ENCODE measurements around the gene LGR5.
"Not testable (repeated sequence)": the region's sequence is repeated elsewhere in the genome, so short reads cannot be mapped to it uniquely, and the experiment has no call there.

Gene LGR5

DNA sequence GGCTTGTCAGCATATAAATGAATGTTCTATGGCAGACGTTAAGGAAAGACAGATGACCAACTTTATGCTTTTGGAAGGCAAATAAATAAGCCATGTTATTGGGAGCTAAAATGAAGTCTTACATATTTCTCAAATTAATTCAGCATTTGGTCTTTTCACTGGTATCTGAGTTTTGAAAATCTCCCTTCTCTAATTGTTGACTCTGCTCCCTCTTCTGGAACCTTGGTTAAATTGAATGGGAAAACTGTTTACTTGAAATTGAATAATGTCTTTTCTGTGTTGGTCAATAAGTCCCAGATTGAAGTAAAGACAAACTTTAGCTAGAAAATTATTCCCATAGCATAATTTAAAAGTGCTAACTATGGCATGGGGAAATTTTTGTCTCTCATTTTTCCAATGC lies 38.7 kb downstream of the LGR5 start:
- no peak for FAIRE-seq

GRCh38 chr12:71484272-71484905 lies 44.8 kb downstream of the LGR5 start:
- no peak for FAIRE-seq

GRCh38 chr12:71490844-71491243 lies 51.2 kb downstream of the LGR5 start:
- FAIRE-seq, result not testable (repeated sequence)

GRCh38 chr12:71492604-71493003 lies 53.0 kb downstream of the LGR5 start:
- FAIRE-seq, result no peak

DNA sequence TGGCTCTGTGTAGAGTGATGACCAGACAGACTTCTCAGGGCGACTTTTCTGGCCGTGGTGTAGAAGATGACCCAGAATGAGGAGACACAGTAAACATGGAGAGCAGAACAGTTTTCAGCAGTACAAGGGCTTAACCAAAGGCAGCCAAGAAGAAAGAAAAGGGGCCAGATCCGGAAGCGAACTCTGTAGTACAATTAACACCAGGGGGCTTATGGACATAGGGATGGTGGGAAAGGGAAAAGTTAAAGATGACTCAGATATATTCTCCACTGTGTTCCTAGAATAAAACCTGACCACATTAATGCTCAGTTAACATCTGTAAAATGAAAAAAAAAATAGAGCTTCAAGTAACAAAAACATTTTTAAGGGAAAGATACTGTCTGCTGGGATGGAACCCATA lies 60.2 kb downstream of the LGR5 start:
- FAIRE-seq, result no peak

DNA sequence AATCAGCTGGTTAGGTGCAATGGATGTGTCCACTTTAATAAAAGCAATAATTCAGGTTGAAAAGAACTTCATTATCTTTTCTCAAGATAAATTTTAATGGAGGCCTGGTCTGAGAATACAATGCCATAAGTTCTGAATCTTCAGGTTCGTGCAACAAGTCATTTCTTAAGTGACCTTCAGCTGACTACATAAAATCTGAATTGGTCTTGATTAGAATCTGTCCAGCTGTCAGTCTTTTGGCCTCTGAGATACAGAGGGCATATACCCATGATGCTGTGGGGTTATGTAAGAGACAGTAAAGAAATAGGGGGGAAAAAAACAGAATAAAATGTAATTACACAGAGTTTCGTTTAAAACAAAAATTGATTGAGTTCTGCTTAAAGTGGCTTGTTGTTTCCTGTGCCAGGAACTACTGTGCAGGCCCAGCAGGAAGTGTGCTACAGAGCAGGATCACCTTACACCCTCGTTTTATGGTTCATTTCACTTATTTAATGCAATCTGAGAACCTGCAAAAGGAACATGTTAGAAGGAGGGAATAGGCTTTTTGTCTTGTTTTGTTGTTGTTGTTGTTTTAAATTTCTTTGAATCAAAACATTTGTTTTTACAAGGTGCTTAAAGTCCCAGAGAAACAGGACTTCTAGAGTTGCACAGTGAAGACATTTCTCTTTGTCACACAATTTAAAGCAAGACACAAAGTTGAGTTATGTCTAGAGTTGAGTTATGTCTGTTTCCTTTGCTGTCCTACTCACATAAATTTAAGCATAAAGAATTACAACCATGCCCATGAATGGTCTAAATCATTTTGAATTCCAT lies 64.2 kb downstream of the LGR5 start:
- no peak for FAIRE-seq

GRCh38 chr12:71504476-71504875 lies 64.9 kb downstream of the LGR5 start:
- no peak for FAIRE-seq

GRCh38 chr12:71509705-71510104 lies 70.1 kb downstream of the LGR5 start:
- FAIRE-seq, result no peak

GRCh38 chr12:71517145-71517846 lies 77.7 kb downstream of the LGR5 start:
- FAIRE-seq, result no peak

- FAIRE-seq, result no peak
These were observed 81.5 kb downstream of the LGR5 start for GRCh38 chr12:71521125-71521524.

- no peak for FAIRE-seq
These were observed 85.0 kb downstream of the LGR5 start for GRCh38 chr12:71524626-71525025.

- FAIRE-seq, result no peak
These were observed 94.1 kb downstream of the LGR5 start for GRCh38 chr12:71533703-71534102.

GRCh38 chr12:71536279-71536938 lies 96.8 kb downstream of the LGR5 start:
- FAIRE-seq, result no peak

DNA sequence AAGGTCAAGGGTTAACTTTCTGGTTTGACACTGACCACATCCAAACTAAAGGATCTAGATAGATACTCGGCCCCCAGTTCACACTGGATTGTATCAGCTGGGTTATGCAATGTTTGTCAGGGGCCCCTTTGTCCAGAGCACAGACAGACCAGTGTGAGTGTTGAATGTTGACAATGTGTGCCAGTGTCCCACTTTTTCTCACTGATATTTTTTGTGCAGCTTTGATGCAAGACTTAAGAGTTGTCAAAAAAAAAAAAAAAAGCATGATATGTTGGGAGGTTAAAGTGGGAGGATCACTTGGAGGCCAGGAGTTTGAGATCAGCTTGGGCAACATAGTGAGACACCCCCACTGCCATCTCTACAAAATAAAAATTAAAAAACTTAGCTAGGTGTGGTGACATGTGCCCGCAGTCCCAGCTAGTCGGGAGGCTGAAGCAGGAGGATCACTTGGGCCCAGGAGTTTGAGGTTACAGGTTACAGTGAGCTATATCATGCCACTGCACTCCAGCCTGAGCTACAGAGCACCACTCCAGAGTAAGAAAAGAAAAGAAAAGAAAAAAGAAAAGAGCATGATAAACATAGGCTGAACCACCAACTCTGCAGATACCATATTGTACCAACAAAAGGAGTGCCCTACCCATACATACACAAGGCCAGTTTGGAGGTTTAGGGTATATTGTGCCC lies 97.5 kb downstream of the LGR5 start:
- FAIRE-seq, result no peak

GRCh38 chr12:71538807-71539206 lies 99.2 kb downstream of the LGR5 start:
- no peak for FAIRE-seq

DNA sequence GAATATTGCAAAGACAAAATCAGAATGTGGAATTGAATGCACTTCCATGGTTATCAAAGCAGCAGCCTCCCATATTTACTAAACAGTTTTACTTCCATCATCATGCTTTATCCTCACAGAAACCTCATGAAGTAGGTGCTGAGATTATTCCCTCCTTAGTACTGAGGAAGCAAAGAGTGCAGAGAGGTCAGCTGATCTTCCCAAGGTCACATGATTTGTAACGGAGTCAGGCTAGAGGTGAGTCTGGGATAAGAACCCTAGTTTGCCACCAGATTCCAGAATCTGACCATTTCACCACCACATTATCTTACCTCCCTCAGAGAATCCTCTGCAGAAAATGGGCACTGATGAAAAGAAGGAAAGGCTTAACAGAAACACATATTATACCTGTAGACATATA lies 102.0 kb downstream of the LGR5 start:
- no peak for FAIRE-seq

DNA sequence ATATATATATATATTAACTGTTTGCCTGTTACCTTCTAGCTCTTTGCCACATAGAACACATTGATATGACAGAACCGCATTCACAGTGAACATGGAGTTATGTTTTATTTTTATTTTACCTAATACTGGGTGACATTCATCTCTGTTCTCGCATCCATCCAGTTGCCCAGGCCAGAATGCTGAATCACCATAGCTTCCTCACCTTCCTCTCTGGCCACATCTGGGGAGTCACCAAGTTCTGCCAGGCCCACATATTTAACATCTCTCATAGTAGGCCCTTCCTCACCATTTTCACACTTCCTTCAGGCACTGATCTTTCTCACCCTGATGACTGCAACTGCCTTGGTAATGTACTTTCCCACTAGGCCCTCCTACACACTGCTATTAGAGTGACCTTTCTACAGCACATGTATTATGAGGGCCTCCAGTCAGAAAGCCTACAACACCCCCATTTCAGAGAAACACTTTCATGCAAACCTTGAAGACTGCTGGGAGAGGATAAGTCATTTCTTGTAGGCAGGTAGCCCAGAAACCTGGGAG lies 106.8 kb downstream of the LGR5 start:
- no peak for FAIRE-seq

DNA sequence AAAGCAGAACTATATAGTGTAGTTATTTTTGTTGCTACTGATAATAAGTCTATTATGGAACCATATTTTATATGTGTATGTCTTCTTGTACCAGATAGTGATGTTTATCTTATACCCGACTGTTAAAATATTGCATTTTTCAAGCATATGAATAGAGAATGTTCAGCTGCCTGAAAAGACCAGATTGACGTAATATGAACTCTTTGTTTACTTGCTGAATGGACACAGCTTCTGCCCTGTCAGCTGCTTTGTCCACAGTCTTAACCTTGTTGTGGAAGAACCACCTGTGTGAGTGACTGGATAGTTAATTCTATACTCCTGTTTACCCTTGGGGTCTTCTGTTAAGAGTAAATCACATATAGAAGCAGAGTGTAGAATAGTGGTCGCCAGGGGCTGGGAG lies 109.3 kb downstream of the LGR5 start:
- FAIRE-seq, result no peak

DNA sequence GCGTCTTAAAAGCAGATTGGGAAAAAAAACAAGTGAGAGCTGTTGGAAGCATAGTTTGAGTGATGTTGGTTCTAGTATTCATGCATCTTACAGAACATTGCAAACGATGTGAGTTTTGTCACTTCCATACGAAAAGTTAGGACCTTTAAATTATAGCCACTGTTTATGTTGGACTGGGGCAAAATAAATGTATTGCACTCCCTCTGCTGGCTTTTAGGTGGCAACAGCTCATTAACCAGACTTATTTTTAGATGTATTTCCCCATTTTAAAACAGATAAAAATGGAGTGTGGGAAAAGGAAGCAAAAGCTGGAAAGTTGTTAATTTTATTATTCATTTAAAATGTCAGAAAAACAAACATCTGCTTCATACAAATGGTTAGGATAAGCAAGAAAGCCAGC lies 111.9 kb downstream of the LGR5 start:
- no peak for FAIRE-seq

DNA sequence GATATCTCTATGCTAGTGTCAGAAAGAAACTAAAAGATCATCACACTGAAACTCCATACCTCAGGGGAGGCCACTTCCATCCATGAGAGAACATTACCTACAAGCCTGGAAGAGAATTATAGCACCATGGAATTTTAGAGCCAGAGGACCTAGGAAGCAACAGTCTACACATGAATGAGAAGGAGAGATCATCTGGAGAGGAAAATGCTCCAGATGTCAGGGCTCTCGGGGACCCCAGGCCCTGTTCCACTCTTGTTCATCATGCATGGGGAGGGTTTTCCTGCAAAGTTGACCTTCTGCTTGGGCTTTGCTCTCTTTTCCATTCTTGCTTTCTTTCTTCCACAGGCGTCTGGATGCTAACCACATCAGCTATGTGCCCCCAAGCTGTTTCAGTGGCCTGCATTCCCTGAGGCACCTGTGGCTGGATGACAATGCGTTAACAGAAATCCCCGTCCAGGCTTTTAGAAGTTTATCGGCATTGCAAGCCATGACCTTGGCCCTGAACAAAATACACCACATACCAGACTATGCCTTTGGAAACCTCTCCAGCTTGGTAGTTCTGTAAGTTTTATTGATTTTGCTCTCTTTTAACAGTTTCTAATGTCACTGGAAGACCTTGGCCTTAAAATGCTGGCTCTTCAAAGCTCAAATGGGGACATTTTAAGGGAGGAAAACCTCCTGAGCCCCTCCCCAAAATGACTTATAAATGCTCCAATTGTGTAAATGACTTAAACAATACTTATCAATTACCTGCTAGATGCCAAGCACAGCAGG lies 113.3 kb downstream of the LGR5 start:
- FAIRE-seq, result no peak

DNA sequence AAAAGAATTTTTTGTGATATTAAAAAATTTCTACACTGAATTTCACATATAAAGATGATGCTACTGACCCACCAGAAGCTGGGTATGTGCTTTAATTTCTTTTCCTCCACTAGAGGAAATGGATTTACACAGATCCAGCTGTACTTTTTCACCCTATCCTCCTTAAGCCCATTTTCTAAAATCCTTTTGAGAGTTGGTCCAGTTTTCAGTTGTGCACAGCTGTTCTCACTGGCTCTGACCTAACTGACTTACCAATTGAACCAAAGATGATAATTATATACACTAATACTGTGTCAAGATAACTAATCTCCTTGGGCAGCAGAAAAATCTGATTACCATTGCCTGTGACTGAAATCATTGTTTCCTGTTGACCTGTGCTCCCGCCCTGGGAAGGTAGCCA lies 115.6 kb downstream of the LGR5 start:
- no peak for FAIRE-seq

GRCh38 chr12:71555789-71556188 lies 116.2 kb downstream of the LGR5 start:
- FAIRE-seq, result not testable (repeated sequence)

Measured in A204.1 (cell line).